Measurements from ENCODE around the gene PHACTR3. TPM values are rescaled to one million over a fixed set of nuclear protein-coding genes. Genes with fewer than 3 reads are reported as not detected.

PHACTR3 gene
- total and polyA plus RNA-seq, 7 experiments from 2014 or later, result 0.49 TPM; not detected in 6

GRCh38 chr20:59574308-59574707 is 30.0 kb upstream of the PHACTR3 start:
- no peak for DNase-seq
- POLR2A ChIA-PET, result no interaction called here
- no peaks in the 10 kb centered on the region for H3K4me1 ChIP-seq (ENCODE audit: control insufficient read depth in 2 of 2, insufficient read depth in 2 of 2, low read length in 2 of 2)
- no peaks in the 10 kb centered on the region for H3K36me3 ChIP-seq (ENCODE audit: control insufficient read depth in 2 of 3, insufficient read depth in 3 of 3, low read length in 3 of 3)
- H3K27ac ChIP-seq (ENCODE audit: low read depth, low read length), result no peak overlapping the region
- no peaks in the 10 kb centered on the region for H3K9me3 ChIP-seq (ENCODE audit: control insufficient read depth in 2 of 3, low read length in 3 of 3)
- CTCF ChIA-PET, result interaction anchor here (1.0 kb wide), 1 partner anchor 10 kb away, joined by 3 read pairs; no protein-coding TSS in a partner anchor
- H3K4me3 ChIP-seq (ENCODE audit: low read length), result no peak overlapping the region
- no peak overlapping the region for H3K27ac Mint-ChIP-seq
- H3K4me3 Mint-ChIP-seq, result no peak overlapping the region
- no peaks in the 10 kb centered on the region for H3K9me3 Mint-ChIP-seq
- no peaks in the 10 kb centered on the region for H3K36me3 Mint-ChIP-seq
- ATAC-seq, result no peak
- intact Hi-C loops (cut with micrococcal nuclease), result no loop called here
- no peaks in the 10 kb centered on the region for H3K27me3 ChIP-seq (ENCODE audit: control insufficient read depth in 2 of 2, insufficient read depth in 2 of 2, low read length in 2 of 2)
- H3K4me1 Mint-ChIP-seq, result peaks cover 5 to 10% (median 6%) of the 10 kb centered on the region in 7 donors
- H3K27me3 Mint-ChIP-seq, result peaks cover 33 to 53% (median 43%) of the 10 kb centered on the region in 5 donors

GRCh38 chr20:59575216-59575615 is 29.1 kb upstream of the PHACTR3 start:
- ChIA-PET CTCF (no interaction called here), POLR2A (no interaction called here)
- Histone ChIP-seq H3K27ac (ENCODE audit: low read depth, low read length) (no peak overlapping the region), H3K27me3 (ENCODE audit: control insufficient read depth in 2 of 2, insufficient read depth in 2 of 2, low read length in 2 of 2) (no peaks in the 10 kb centered on the region), H3K4me3 (ENCODE audit: low read length) (no peak overlapping the region), H3K4me1 (ENCODE audit: control insufficient read depth in 2 of 2, insufficient read depth in 2 of 2, low read length in 2 of 2) (no peaks in the 10 kb centered on the region), H3K9me3 (ENCODE audit: control insufficient read depth in 2 of 3, low read length in 3 of 3) (no peaks in the 10 kb centered on the region), H3K36me3 (ENCODE audit: control insufficient read depth in 2 of 3, insufficient read depth in 3 of 3, low read length in 3 of 3) (no peaks in the 10 kb centered on the region)
- intact Hi-C loops (cut with micrococcal nuclease), result no loop called here
- no peak overlapping the region for H3K4me3 Mint-ChIP-seq
- no peak for ATAC-seq
- peaks cover 5 to 10% (median 6%) of the 10 kb centered on the region in 7 donors for H3K4me1 Mint-ChIP-seq
- DNase-seq, result no peak
- H3K27ac Mint-ChIP-seq, result no peak overlapping the region
- H3K27me3 Mint-ChIP-seq, result peaks cover 40 to 57% (median 46%) of the 10 kb centered on the region in 5 donors
- H3K9me3 Mint-ChIP-seq, result peaks cover 0 to 4% (median 0%) of the 10 kb centered on the region in 11 donors
- H3K36me3 Mint-ChIP-seq, result no peaks in the 10 kb centered on the region

DNA sequence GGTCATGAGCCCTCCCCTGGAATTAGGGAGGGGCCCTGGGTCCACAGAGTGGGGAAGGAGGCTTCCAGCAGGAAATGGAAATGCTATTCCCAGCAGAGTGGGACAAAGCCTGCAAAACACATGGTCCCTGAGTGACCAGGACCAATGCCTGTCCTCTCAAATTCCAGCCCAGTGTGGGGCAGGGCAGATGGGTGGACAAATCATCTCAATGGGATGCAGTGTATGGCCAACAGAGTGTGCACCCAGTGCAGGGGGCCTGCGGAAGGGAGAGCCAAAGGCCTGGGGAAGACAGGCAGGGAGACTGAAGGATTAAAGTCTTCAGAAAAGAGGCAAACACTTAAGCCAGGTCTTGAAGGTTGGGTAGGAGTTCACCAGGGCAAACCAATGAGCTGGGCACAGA is 28.7 kb upstream of the PHACTR3 start:
- DNase-seq, result no peak
- no peak overlapping the region for H3K27ac Mint-ChIP-seq
- Histone ChIP-seq H3K9me3 (ENCODE audit: control insufficient read depth in 2 of 3, low read length in 3 of 3) (no peaks in the 10 kb centered on the region), H3K36me3 (ENCODE audit: control insufficient read depth in 2 of 3, insufficient read depth in 3 of 3, low read length in 3 of 3) (no peaks in the 10 kb centered on the region), H3K27me3 (ENCODE audit: control insufficient read depth in 2 of 2, insufficient read depth in 2 of 2, low read length in 2 of 2) (no peaks in the 10 kb centered on the region), H3K4me3 (ENCODE audit: low read length) (no peak overlapping the region), H3K4me1 (ENCODE audit: control insufficient read depth in 2 of 2, insufficient read depth in 2 of 2, low read length in 2 of 2) (no peaks in the 10 kb centered on the region), H3K27ac (ENCODE audit: low read depth, low read length) (no peak overlapping the region)
- H3K36me3 Mint-ChIP-seq, result no peaks in the 10 kb centered on the region
- peaks cover 37 to 57% (median 46%) of the 10 kb centered on the region in 5 donors for H3K27me3 Mint-ChIP-seq
- peaks cover 5 to 10% (median 6%) of the 10 kb centered on the region in 7 donors for H3K4me1 Mint-ChIP-seq
- no peak for ATAC-seq
- H3K4me3 Mint-ChIP-seq, result no peak overlapping the region
- H3K9me3 Mint-ChIP-seq, result peaks cover 0 to 4% (median 0%) of the 10 kb centered on the region in 11 donors
- intact Hi-C loops (cut with micrococcal nuclease), result no loop called here
- ChIA-PET CTCF (no interaction called here), POLR2A (no interaction called here)

GRCh38 chr20:59576216-59576953 is 28.0 kb upstream of the PHACTR3 start:
- no peaks in the 10 kb centered on the region for H3K27me3 ChIP-seq (ENCODE audit: control insufficient read depth in 2 of 2, insufficient read depth in 2 of 2, low read length in 2 of 2)

GRCh38 chr20:59577037-59577808 is 27.1 kb upstream of the PHACTR3 start:
- H3K36me3 ChIP-seq (ENCODE audit: control insufficient read depth in 2 of 3, insufficient read depth in 3 of 3, low read length in 3 of 3), result no peaks in the 10 kb centered on the region
- Mint-ChIP-seq H3K27ac (no peak overlapping the region), H3K4me1 (peaks cover 0 to 4% (median under 1%) of the 10 kb centered on the region in 7 donors), H3K36me3 (no peaks in the 10 kb centered on the region), H3K4me3 (peak overlapping the region in 1 of 10 donors; percentile 61), H3K9me3 (peaks cover 0 to 4% (median 0%) of the 10 kb centered on the region in 11 donors), H3K27me3 (peaks cover 37 to 63% (median 44%) of the 10 kb centered on the region in 5 donors)
- H3K9me3 ChIP-seq (ENCODE audit: control insufficient read depth in 2 of 3, low read length in 3 of 3), result no peaks in the 10 kb centered on the region
- no peaks in the 10 kb centered on the region for H3K27me3 ChIP-seq (ENCODE audit: control insufficient read depth in 2 of 2, insufficient read depth in 2 of 2, low read length in 2 of 2)
- ChIA-PET CTCF (no interaction called here), POLR2A (no interaction called here)
- DNase-seq (no peak), ATAC-seq (no peak)
- no peak overlapping the region for H3K4me3 ChIP-seq (ENCODE audit: low read length)
- H3K4me1 ChIP-seq (ENCODE audit: control insufficient read depth in 2 of 2, insufficient read depth in 2 of 2, low read length in 2 of 2), result no peaks in the 10 kb centered on the region
- H3K27ac ChIP-seq (ENCODE audit: low read depth, low read length), result no peak overlapping the region
- intact Hi-C loops (cut with micrococcal nuclease), result no loop called here

More at GRCh38 chr20:59576216-59576953, 28.0 kb upstream of the PHACTR3 start:
- peaks cover 5 to 8% (median 5%) of the 10 kb centered on the region in 7 donors for H3K4me1 Mint-ChIP-seq
- peak overlapping the region in 1 of 10 donors; percentile 61 for H3K4me3 Mint-ChIP-seq
- no peaks in the 10 kb centered on the region for H3K9me3 ChIP-seq (ENCODE audit: control insufficient read depth in 2 of 3, low read length in 3 of 3)
- POLR2A ChIA-PET, result no interaction called here
- peaks cover 0 to 4% (median 0%) of the 10 kb centered on the region in 11 donors for H3K9me3 Mint-ChIP-seq
- no peaks in the 10 kb centered on the region for H3K36me3 Mint-ChIP-seq
- intact Hi-C loops (cut with micrococcal nuclease), result no loop called here
- ATAC-seq (no peak), DNase-seq (no peak)
- H3K4me1 ChIP-seq (ENCODE audit: control insufficient read depth in 2 of 2, insufficient read depth in 2 of 2, low read length in 2 of 2), result no peaks in the 10 kb centered on the region
- CTCF ChIA-PET, result no interaction called here
- peaks cover 37 to 62% (median 44%) of the 10 kb centered on the region in 5 donors for H3K27me3 Mint-ChIP-seq
- no peak overlapping the region for H3K27ac ChIP-seq (ENCODE audit: low read depth, low read length)
- no peaks in the 10 kb centered on the region for H3K36me3 ChIP-seq (ENCODE audit: control insufficient read depth in 2 of 3, insufficient read depth in 3 of 3, low read length in 3 of 3)
- no peak overlapping the region for H3K27ac Mint-ChIP-seq
- no peak overlapping the region for H3K4me3 ChIP-seq (ENCODE audit: low read length)

- ATAC-seq (no peak), DNase-seq (no peak)
- Histone ChIP-seq H3K27ac (ENCODE audit: low read depth, low read length) (no peak overlapping the region), H3K4me1 (ENCODE audit: control insufficient read depth in 2 of 2, insufficient read depth in 2 of 2, low read length in 2 of 2) (no peaks in the 10 kb centered on the region), H3K27me3 (ENCODE audit: control insufficient read depth in 2 of 2, insufficient read depth in 2 of 2, low read length in 2 of 2) (no peaks in the 10 kb centered on the region), H3K36me3 (ENCODE audit: control insufficient read depth in 2 of 3, insufficient read depth in 3 of 3, low read length in 3 of 3) (no peaks in the 10 kb centered on the region), H3K4me3 (ENCODE audit: low read length) (no peak overlapping the region), H3K9me3 (ENCODE audit: control insufficient read depth in 2 of 3, low read length in 3 of 3) (no peaks in the 10 kb centered on the region)
- POLR2A ChIA-PET, result no interaction called here
- intact Hi-C loops (cut with micrococcal nuclease), result no loop called here
- Mint-ChIP-seq H3K9me3 (peaks cover 0 to 4% (median 0%) of the 10 kb centered on the region in 11 donors), H3K27me3 (peaks cover 37 to 63% (median 44%) of the 10 kb centered on the region in 5 donors), H3K4me3 (no peak overlapping the region), H3K36me3 (no peaks in the 10 kb centered on the region), H3K4me1 (peaks cover 0 to 4% (median 0%) of the 10 kb centered on the region in 7 donors), H3K27ac (no peak overlapping the region)
- CTCF ChIA-PET, result no interaction called here
These were observed 26.4 kb upstream of the PHACTR3 start for GRCh38 chr20:59577809-59578435.

Measured in naive thymus-derived CD4-positive, alpha-beta T cell (primary cell).